Parathyroid adenoma (tissue), 2 donors: Measurements from ENCODE around the gene OR8H2.
"Not testable (repeated sequence)": the region's sequence is repeated elsewhere in the genome, so short reads cannot be mapped to it uniquely, and the experiment has no call there.

Source experiments
- H2AFZ ChIP-seq: fragments of 300-600 bp; sonication (generic); one replicate; pipeline ENCODE4 v1.7.0; 2017; ENCODE audit warnings: antibody characterized with exemption, mild to moderate bottlenecking
- H3K27ac ChIP-seq: fragments of 300-600 bp; sonication (generic); one replicate; pipeline ENCODE4 v1.7.0; 2017
- H3K27me3 ChIP-seq: fragments of 300-600 bp; sonication (generic); one replicate; pipeline ENCODE4 v1.7.0; 2017; ENCODE audit warnings: low read length; ENCODE audit not compliant: control insufficient read depth, insufficient read depth
- H3K36me3 ChIP-seq: fragments of 300-600 bp; sonication (generic); one replicate; pipeline ENCODE4 v1.7.0; 2017; ENCODE audit warnings: low read length; ENCODE audit not compliant: control insufficient read depth, insufficient read depth
- H3K4me1 ChIP-seq: fragments of 300-600 bp; sonication (generic); one replicate; pipeline ENCODE4 v1.7.0; 2017; ENCODE audit warnings: control low read depth
- H3K4me2 ChIP-seq: fragments of 300-600 bp; sonication (generic); one replicate; pipeline ENCODE4 v1.7.0; 2017; ENCODE audit warnings: low read length
- H3K4me3 ChIP-seq: fragments of 300-600 bp; sonication (generic); one replicate; pipeline ENCODE4 v1.7.0; 2017; ENCODE audit warnings: low read depth, low read length
- H3K79me2 ChIP-seq: fragments of 300-600 bp; sonication (generic); one replicate; pipeline ENCODE4 v1.7.0; 2017; ENCODE audit warnings: control low read depth
- H3K9ac ChIP-seq: fragments of 300-600 bp; sonication (generic); one replicate; pipeline ENCODE4 v1.7.0; 2017; ENCODE audit warnings: mild to moderate bottlenecking
- H3K9me3 ChIP-seq: fragments of 300-600 bp; sonication (generic); one replicate; pipeline ENCODE4 v1.7.0; 2017; ENCODE audit warnings: low read length; ENCODE audit not compliant: control insufficient read depth
- TF ChIP-seq, protein P1 (sequence below): fragments of 300-600 bp; sonication (generic); IDR thresholded peaks from one replicate; pipeline ENCODE4 v1.7.0; 2017; ENCODE audit warnings: antibody characterized with exemption, mild to moderate bottlenecking
- donor health status: primary hyperparathyroidism.

The OR8H2 gene, protein sequence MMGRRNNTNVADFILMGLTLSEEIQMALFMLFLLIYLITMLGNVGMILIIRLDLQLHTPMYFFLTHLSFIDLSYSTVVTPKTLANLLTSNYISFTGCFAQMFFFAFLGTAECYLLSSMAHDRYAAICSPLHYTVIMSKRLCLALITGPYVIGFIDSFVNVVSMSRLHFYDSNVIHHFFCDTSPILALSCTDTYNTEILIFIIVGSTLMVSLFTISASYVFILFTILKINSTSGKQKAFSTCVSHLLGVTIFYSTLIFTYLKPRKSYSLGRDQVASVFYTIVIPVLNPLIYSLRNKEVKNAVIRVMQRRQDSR

DNA sequence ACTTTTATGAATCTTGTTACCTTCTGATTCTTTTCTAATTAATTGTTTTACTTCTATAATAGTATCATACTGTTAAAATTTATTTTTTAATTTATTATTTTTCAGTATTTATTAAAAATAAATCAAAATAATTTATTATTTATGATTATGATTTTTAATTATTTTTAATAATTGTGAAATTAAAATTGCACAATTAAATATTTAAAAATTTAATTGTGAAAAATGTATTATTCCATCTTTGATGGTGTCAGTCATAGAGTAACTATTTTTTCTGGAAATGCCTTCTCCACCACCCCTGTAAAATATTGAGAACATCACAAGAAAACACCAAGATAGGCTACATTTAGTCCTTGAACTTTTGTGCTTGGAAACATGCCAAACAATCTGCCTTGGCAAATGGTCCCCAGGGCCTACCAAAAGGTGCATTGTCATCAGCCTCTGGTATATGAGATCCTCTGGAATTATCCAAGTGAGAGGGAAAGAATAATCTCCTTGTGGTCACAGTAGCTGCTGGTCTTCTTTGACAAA is at the start of gene OR8H2:
Gene OR8H2 (plus strand): TSS at position 478 of the 528 bp plus-strand sequence. CDS start 1,356 bp downstream, outside the sequence.
- H3K27ac ChIP-seq: no peak within 1 kb of the TSS
- H3K4me3 ChIP-seq: no peak within 1 kb of the TSS
- TF ChIP-seq, protein P1, sequence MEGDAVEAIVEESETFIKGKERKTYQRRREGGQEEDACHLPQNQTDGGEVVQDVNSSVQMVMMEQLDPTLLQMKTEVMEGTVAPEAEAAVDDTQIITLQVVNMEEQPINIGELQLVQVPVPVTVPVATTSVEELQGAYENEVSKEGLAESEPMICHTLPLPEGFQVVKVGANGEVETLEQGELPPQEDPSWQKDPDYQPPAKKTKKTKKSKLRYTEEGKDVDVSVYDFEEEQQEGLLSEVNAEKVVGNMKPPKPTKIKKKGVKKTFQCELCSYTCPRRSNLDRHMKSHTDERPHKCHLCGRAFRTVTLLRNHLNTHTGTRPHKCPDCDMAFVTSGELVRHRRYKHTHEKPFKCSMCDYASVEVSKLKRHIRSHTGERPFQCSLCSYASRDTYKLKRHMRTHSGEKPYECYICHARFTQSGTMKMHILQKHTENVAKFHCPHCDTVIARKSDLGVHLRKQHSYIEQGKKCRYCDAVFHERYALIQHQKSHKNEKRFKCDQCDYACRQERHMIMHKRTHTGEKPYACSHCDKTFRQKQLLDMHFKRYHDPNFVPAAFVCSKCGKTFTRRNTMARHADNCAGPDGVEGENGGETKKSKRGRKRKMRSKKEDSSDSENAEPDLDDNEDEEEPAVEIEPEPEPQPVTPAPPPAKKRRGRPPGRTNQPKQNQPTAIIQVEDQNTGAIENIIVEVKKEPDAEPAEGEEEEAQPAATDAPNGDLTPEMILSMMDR: no peak
- no peaks in the 10 kb centered on the region for H3K36me3 ChIP-seq
- H3K9ac ChIP-seq: no peak within 1 kb of the TSS
- H3K4me1 ChIP-seq: no peaks in the 10 kb centered on the region
- H3K9me3 ChIP-seq: no peaks in the 10 kb centered on the region
- no peak within 1 kb of the TSS for H2AFZ ChIP-seq
- H3K4me2 ChIP-seq: no peak within 1 kb of the TSS
- H3K79me2 ChIP-seq: no peaks in the 10 kb centered on the region
- no peaks in the 10 kb centered on the region for H3K27me3 ChIP-seq

DNA sequence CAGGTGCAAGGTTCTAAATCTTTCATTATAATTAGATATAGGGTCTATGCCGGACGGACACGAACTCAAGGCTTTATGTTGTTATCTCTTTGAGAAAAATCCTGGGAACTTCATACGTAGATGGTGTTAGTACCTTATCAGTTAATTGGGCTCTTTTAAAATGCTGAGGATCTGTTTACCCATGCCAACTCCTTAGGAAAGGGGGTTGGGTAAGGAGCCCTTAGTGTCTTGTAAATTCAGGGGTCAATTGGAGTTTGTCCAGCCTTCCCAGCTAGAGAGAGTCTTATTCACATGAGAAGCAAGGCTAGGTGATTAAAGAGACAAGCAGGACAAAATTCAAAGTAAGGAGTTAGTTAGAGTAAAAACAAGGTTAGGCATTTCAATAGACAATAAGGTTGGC is 47.1 kb upstream of the OR8H2 start:
- not testable (repeated sequence) for H2AFZ ChIP-seq, H3K27ac ChIP-seq, H3K79me2 ChIP-seq, H3K4me3 ChIP-seq, H3K4me1 ChIP-seq, H3K36me3 ChIP-seq, H3K9me3 ChIP-seq, H3K9ac ChIP-seq, H3K27me3 ChIP-seq, H3K4me2 ChIP-seq

DNA sequence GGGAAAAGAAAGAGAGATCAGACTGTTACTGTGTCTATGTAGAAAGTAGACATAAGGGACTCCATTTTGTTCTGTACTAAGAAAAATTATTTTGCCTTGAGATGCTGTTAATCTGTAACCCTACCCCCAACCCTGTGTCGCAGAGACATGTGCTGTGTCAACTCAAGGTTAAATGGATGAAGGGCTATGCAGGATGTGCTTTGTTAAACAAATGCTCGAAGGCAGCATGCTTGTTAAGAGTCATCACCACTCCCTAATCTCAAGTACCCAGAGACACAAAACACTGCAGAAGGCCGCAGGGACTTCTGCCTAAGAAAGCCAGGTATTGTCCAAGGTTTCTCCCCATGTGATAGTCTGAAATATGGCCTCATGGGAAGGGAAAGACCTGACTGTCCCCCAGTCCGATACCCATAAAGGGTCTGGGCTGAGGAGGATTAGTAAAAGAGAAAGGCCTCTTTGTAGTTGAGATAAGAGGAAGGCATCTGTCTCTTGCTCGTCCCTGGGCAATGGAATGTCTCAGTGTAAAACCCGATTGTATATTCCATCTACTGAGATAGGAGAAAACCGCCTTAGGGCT is 45.7 kb upstream of the OR8H2 start:
- H3K79me2 ChIP-seq, H3K4me1 ChIP-seq, H3K4me2 ChIP-seq, H3K4me3 ChIP-seq, H2AFZ ChIP-seq, H3K9me3 ChIP-seq, H3K27ac ChIP-seq, H3K27me3 ChIP-seq, H3K36me3 ChIP-seq, H3K9ac ChIP-seq: not testable (repeated sequence)

DNA sequence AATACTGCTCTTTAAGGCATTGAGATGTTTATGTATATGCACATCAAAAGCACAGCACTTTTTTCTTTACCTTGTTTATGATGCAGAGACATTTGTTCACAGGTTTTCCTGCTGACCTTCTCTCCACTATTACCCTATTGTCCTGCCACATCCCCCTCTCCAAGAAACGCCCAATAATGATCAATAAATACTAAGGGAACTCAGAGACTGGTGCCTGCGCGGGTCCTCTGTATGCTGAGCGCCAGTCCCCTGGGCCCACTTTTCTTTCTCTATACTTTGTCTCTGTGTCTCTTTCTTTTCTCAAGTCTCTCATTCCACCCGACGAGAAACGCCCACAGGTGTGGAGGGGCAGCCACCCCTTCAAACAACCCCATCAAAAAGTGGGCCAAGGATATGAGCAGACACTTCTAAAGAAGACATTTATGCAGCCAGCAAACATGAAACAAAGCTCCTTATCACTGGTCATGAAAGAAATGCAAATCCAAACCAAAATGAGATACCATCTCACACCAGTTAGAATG is 45.2 kb upstream of the OR8H2 start:
- H3K4me2 ChIP-seq, H3K79me2 ChIP-seq, H3K27ac ChIP-seq, H3K27me3 ChIP-seq, H3K9ac ChIP-seq, H2AFZ ChIP-seq, H3K36me3 ChIP-seq, H3K9me3 ChIP-seq, H3K4me1 ChIP-seq, H3K4me3 ChIP-seq: not testable (repeated sequence)

DNA sequence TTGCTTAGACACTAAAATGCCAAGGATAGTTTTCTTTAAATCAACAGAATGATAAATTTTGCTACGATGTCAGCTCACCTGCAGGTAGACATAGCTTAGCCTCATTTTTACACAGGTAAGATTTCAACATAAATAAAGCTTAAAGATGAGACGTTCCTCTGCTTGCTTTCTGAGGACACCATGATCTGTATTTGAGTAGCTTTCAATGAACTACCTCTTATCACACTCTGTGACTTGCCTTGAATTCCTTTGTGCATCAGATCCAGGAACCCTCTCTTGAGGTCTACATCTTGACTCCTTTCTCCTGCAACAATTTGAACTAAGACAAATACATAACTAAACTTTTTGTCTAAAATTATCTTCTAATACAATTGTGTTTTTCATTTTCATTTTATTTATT is 36.5 kb upstream of the OR8H2 start:
- Histone ChIP-seq H3K9ac (no peak overlapping the region), H2AFZ (no peak overlapping the region), H3K27me3 (no peaks in the 10 kb centered on the region), H3K36me3 (no peaks in the 10 kb centered on the region), H3K79me2 (no peaks in the 10 kb centered on the region), H3K4me1 (no peaks in the 10 kb centered on the region), H3K9me3 (no peaks in the 10 kb centered on the region), H3K27ac (no peak overlapping the region), H3K4me2 (no peak overlapping the region), H3K4me3 (no peak overlapping the region)
- TF ChIP-seq, protein P1: no peak

DNA sequence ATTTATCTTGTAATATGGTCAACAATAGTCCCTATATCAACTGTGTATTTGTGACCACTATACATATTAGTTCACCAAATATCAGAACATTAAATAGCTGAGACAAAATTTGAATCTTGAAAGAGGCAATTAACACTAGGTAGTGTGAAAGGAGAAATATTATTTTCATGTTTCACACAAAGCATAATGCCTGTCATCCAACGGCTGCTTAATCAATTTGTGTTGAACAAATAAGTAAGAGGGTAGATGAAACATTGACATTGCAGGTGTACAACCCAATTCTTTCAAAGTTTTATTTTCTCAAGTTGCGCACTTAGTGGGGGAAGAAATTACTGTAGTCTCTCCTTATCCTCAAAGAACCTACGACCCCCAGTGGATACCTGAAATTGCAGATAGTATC is 13.8 kb upstream of the OR8H2 start:
- Histone ChIP-seq H3K36me3 (no peaks in the 10 kb centered on the region), H3K9ac (no peak overlapping the region), H3K4me3 (no peak overlapping the region), H3K4me2 (no peak overlapping the region), H3K9me3 (no peaks in the 10 kb centered on the region), H2AFZ (no peak overlapping the region), H3K4me1 (no peaks in the 10 kb centered on the region), H3K27ac (no peak overlapping the region), H3K27me3 (no peaks in the 10 kb centered on the region), H3K79me2 (no peaks in the 10 kb centered on the region)
- TF ChIP-seq, protein P1: no peak
